GM19025 (cell line): ENCODE results near the gene ADAMTSL4.

Experiments used
- ATAC-seq: cut with Tn5 transposase; IDR thresholded peaks from one replicate; pipeline ENCODE4 v1.9.1; 2021; ENCODE audit warnings: mild to moderate bottlenecking, low read depth, moderate library complexity; ENCODE audit not compliant: unreplicated experiment

The ADAMTSL4 gene

GRCh38 chr1:150548632-150549495 is at the start of gene ADAMTSL4:
ADAMTSL4 (plus strand) TSS chr1:150549408; CDS start chr1:150552289, 2,881 bp downstream.
- ATAC-seq, result no peak

GRCh38 chr1:150505431-150505830 is 43.8 kb upstream of the ADAMTSL4 start:
- no peak for ATAC-seq

DNA sequence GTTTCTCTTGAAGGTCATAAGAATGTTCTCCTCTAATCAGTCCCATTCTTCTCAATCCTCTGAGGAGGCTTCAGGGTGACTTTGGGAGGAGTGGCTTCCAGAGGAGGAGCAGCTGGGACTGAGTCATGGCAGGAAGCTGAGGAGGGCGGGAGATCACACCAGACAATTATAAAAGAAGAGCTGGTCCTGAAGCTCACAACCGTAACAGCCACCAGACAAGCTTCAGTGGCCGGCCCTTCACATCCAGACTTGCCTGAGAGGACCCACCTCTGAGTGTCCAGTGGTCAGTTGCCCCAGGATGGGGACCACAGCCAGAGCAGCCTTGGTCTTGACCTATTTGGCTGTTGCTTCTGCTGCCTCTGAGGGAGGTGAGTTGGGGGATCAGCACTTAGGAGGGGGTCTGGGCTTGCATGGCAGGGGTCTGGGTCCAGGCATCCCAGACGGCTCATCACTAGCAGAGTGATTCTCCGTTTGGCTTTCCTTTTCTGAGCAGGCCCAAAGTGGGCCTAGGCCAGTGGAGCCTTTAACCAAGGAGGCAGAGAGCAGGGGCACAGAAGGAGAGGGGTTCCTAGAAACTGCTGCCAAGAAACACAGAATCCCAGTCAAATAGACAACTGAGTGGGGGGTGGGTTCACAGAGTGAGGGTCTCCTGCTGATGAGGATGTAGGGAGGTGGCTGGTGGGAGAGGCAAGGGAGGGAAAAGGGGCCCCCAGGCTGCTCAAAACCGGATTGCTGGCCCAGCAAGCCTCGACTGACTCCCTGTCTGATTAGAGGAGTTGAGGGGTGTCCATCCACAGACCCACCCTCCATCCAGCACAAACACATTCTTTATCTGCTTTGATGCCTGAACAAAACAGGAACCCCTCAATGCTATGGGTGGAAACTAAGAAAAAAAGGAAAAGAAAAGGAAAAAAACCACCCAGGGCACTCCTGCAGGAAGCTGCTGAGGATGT is 41.0 kb upstream of the ADAMTSL4 start, which contains the start of gene ECM1:
Gene ECM1 (plus strand): TSS at position 198 of the 953 bp plus-strand sequence. CDS start 101 bp downstream, at position 299.
- no peak for ATAC-seq

DNA sequence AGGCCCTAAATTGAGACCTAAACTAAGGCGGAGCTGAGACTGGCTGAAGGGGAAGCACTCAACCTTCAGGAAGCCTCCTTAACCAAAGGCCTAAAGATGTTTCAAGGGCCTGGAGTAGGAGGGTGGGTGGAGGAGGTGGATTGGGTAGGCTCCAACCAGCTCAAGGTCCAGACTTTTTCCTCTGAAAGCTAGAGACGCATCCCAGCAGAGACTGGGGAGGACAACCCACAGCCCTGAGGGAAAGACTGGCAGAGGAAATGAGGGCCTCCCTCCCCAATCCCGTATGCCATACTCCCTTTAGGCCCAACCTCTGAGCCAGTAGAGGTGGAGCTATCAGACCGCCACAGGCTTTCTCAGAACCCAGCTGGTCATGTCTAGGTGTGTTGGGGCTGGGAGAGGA is 40.2 kb upstream of the ADAMTSL4 start:
- ATAC-seq, result no peak

GRCh38 chr1:150511551-150511950 is 37.7 kb upstream of the ADAMTSL4 start:
- no peak for ATAC-seq

GRCh38 chr1:150511985-150512660 is 37.1 kb upstream of the ADAMTSL4 start:
- ATAC-seq, result no peak

GRCh38 chr1:150512846-150513245 is 36.4 kb upstream of the ADAMTSL4 start:
- ATAC-seq, result no peak

- no peak for ATAC-seq
Observed at GRCh38 chr1:150513351-150513791, 35.8 kb upstream of the ADAMTSL4 start.

- ATAC-seq, result no peak
Observed at GRCh38 chr1:150514260-150514659, 34.9 kb upstream of the ADAMTSL4 start.

- ATAC-seq, result no peak
Observed at GRCh38 chr1:150514913-150515327, 34.3 kb upstream of the ADAMTSL4 start.

DNA sequence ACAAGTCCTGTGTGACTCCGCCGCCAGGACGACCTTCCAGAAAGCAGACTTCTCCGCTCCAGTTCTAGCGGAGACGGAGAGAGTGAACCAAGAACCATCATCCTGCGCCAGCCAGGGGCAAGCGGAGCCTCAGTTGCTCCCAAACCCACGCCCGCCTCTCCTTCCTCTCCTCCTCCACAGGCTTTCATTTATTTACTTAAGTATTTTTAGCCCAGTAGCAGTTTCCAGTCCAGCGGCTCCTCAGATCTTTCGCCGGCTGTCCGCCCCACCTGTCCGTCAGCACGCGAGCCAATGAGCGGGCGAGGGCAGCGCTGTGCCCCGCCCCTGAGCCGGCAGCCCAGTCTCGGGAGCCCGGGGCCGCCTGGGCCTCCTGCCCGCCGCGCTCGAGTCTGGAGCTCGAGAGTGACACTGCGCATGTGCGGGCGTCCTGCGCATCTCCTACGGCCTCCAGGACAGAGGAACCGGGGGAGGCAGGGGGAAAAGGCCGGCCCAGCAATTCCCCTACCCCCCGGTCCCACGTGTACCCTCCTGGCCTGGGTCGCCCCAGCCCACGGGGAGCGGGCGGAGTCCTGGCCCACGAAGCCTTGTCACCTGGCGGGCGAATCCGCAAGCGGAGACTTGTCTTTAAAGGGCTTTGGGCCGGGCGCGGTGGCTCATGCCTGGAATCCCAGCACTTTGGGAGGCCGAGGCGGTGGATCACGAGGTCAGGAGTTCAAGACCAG is 33.7 kb upstream of the ADAMTSL4 start, which contains the start of gene FALEC:
Gene FALEC (plus strand): TSS at position 425 of the 722 bp plus-strand sequence.
- peak; percentile 97 for ATAC-seq

- ATAC-seq, result no peak
Observed at GRCh38 chr1:150516050-150516591, 33.1 kb upstream of the ADAMTSL4 start.

DNA sequence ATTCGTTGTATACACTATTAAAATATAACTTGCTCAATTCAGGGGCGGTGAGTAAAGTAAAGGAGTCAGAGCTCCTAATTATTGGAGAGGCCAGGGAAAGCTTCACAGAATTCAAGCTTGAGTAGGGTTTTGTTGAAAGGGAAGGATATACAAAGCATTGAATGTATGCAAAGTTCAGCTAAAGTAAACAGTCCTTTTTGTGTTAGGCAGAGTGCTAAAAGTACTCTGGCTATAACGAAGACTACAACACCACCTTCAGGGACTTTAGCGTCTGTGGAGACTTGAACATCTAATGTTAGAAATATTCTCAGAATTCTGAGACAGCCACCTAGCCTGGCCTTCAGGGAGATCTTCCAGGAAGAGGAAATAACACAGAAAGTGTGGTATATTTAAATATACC is 32.6 kb upstream of the ADAMTSL4 start:
- ATAC-seq, result no peak

DNA sequence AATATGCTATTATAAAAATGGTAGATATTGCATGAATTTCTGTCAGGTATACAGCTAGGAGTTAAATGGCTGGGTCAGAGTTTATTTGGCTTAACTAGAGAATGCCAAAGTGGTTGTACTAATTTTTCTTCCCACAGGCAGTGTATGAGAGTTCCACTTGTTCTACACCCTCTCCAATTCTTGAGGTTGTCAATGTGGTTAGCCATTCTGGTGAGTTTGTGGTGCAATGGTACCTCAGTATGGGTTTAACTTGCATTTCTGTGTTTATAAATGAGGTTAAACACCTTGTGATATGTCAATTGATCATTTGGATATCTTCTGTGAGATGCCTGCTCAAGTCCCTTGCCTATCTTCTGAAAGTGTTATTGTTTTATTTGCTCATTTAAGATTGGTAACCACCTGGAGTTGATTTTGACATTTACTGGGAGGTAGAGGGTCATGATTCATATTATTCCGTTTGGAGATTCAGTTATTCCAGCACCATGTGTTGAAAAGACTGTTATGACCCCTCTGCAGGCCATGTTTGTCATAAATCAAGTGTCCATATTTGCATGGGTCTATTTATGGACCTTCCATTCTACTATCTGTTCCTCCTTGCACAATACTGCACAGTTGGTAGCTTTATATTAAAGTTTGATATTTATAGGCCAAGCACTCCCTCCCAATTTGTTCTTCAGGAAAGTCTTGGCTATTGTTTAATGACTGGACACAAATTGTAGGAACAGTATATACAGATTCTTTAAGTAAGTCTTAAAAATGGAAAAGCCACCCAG is 27.8 kb upstream of the ADAMTSL4 start:
- no peak for ATAC-seq

DNA sequence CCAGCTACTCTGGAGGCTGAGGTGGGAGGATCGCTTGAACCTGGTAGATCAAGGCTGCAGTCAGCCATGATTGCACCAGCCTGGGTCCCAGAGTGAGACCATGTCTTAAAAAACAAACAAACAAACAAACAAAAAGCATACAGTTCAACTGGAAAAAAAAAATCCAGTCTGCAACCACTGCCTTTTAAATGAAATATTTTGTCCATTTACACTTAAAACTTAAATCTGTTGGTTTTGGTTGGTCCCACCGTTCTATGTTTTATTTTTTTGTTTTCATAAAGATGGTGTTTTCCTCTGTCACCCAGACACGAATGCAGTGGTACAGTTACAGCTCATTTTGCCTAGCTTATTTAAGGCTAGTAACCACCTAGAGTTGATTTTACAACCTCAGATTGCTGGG is 23.9 kb upstream of the ADAMTSL4 start:
- ATAC-seq, result no peak

DNA sequence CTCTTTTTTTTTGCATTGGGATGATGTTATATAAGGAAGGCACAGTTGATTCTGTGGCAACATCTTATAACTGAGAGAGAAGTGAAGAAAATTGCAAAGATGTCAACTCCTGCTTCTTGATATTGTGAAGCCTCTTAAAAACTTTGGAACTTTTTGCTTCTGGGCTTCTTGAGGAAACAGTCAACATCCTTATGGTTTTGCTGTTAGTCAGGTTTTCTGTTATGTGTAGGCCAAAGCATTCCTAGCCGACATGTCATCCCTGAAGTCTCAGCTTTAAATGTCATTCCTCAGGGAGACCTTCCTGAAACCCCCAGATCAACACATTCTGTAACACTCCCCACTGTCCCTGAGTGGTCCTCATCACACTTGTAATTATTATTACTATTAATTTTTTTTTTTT is 21.0 kb upstream of the ADAMTSL4 start:
- no peak for ATAC-seq

DNA sequence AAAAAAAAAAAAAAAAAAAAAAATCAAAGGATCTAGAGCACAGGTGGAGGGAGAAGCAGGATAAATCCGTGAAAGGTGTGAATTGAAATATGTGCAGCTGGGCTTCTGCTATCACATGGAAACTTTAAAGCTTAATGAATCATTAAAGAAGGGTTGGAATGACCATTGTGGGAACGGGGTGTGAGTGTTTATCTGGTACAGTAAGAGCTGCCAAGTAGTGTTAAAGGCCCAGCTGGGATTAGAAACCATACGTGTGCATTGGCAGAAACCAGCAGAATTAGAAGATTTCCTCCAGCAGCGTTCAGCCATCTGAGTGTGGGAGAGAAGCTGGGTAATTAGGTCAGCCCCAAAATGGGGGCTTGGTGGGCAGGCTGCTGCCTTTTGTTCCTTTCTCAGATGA is 20.2 kb upstream of the ADAMTSL4 start:
- ATAC-seq, result no peak

- ATAC-seq, result no peak
Observed at GRCh38 chr1:150530491-150531159, 18.6 kb upstream of the ADAMTSL4 start.
